GM19324 (cell line): Measurements from ENCODE around the gene DOCK4.

Experiments used
- ATAC-seq: cut with Tn5 transposase; IDR thresholded peaks from one replicate; pipeline ENCODE4 v1.9.1; 2021; ENCODE audit warnings: mild to moderate bottlenecking, moderate library complexity; ENCODE audit not compliant: unreplicated experiment, low FRiP score

The DOCK4 gene

DNA sequence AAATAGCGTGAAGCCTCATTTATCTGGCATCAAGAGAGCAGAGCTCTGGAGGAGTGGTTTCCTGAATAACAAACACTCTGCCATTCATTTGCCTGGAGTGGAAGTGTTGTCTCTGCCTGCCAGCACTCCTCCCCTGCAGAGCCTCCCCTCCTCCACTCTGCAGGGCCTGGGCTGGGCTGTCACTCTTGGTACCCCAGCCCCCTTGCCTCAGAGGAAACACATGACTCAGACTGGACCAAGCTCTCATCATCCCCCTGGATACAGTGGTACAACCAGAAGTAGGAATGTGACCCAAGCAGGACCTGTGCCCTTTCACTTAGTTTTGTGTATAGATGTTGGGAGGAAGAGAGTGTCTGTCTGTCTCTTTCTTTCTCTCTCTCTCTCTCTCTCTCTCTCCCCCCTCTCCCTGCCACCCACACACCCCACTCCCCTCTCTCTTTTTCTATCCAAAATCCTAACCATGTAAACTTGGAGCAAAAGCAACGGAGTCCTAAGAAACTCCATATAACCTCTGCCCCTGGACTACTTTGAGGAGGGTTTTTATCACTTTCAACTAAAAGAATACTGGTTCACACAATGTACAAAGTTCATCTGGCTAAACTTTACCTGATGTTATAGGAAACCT is 43.9 kb downstream of the DOCK4 start:
- ATAC-seq, result peak; percentile 45

DNA sequence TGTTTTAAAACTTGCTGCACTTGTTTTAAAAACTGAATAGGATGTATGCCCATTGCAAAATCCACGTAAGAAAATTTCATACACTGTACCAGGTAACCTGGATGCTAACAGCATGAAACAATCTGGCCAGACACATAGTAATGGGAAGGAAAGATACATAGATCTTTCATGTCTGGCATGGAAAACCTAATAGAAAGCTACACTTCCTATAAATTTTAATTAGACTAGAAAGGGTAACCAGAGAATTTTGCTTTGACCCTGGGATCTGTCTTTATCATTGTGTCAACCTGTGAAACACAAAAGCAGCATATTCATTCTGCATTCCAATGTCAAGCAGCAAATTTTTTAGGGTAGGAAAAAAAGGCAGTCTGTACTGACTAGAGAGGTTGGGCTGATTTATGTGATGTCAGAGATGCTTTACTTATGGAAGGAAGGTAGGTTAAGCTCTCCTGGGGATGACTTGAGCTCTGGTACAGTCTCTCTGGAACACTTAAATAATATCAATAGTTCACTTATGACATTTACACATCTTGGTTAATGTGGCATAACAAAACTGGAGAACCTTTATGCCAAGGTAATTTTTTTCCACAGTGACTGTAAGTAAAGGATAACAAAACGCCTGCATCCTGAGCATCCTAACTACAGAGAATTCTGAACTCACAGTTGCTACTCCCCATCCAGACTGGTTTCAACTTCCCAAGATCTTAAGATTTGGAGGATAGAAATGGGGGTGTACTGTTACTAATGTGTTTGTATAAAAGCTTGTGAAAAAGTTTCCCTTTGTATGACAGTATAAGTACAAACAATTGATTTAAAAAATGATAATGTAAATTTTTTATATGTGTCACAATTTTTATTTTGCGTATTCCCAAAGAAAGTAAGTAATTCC is 44.7 kb downstream of the DOCK4 start:
- ATAC-seq, result no peak

DNA sequence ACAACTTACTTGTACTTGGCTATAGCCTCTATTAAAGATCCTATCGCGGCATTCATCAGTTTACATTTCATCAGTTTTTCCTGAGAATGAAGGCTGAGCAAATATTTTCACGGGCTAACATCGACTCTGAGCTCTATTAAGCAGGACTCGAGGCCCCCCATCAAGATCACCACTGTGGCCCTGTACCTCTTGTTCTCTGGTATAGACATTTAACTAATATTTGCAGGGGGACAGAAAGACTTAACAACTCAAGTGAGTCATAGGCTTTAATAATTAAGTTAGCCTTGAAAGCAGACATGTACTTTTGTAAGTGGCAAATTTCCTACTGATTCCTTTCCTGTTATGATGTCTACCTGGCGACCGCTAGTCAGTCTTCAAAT is 45.4 kb downstream of the DOCK4 start:
- no peak for ATAC-seq

DNA sequence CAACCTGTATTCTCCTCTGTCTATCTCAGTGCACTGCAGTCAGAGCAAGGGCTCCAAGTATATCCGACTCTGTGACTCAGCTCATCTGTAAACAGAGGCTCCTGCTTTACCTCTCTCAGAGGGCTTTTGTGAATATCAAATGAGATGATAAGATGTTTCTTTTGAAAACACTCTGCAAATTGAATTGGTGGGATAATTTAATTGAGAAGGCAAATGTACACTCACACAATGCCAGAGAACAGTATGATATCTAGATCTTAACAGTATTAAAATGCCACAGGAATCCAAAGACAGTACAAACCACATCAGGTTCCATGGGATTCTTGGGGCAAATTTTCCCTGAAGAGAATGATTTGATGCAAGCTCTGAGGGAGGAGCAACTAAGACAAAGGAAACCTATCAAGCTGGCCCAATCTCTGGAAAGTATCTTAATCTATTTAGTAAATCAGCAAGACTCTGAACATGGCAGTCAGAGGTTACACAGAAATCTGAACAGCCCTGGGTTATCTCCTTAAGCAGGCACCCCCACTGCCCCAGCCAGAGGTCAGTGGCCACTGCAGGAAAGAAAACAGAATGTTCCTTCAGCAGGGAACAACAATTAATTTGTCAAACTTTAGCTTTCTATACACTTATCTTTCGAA is 45.9 kb downstream of the DOCK4 start:
- ATAC-seq, result no peak

DNA sequence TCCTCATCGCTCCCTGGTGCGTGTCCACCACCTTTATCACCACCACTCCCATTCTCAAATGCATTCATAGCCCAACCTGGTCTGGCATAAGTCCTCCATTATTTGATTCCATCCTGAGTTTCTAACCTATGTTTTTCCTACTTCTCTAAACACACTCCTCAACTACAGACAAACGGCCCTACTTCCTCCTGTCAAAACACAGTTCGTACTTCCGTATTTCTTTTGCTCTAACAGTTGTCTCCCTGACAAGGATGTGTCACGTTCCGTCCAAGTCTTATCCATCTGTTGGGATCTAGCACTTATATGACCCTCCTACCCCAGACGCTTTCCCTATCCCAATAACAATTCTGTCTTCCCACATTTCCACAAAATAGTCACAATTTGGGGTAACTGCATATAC is 46.8 kb downstream of the DOCK4 start:
- no peak for ATAC-seq

DNA sequence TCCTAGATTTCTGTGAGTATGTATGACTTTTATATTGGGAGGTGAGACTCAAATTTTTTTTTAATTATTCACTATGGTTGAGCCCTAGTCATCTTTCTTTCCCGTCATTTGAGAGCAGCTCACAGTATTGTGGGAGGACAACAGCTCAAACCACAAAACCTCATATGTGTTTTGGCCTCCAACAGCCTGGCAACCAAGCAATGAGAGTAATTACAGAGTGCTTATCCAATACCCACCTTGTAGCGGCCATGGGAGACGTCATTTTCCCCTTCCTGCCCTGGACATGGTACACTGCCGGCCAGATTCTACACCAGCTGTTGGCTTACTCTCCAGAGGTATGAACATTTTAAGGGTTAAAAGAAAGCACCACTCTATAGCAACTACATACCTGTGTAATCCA is 49.1 kb downstream of the DOCK4 start:
- no peak for ATAC-seq

DNA sequence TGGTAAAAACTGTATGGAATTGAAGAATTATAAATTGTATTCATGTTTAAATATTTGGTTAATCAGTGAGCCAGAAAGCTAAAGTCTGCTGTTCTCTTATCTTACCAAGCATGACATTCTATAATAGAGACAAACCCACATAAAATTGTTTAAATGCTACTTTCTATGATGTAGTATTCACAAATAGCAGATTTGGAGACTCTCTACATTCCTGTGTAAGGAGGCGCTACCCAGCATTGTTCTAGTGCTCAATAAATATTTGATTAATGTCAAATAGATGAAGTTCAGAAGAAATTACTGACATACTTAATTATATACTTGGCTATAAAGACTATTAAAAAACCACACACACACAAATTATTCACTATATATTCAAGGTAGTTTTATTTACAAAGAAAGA is 49.8 kb downstream of the DOCK4 start:
- no peak for ATAC-seq

DNA sequence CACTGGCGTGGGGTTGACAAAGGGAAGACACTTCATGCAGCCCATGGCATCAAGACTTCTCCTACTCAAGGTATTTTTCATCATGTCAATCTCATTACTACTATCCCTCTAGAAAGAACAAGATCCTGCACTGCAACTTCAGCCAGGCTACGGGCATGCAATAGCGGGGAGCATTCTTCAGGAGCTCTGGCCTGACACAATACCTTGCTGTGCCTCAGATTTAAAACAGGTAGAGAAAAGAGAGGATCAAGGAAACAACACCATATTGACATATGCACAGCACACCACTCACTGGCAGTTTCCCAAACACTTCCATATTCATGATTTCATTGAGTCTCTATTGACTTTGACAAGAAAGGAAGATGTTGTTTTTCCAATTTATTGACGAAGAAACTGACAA is 51.5 kb downstream of the DOCK4 start:
- ATAC-seq, result no peak

DNA sequence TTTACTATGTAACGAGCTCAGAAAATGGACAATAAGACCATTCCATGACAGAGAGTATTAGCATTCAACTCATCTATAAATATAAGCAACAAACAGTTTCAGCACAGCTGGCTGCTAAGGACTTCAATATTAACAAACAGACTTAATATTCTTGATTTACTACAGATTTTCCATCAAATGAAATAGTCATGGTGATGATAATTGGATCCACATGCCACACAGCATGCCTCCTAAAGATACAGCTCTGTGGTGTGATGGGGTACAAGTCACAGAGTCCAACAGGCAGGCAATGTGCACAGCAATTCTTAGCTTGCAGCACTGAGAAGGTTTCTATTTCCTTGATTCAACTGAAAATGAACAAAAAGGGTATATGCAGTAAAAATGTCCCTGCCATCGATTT is 54.0 kb downstream of the DOCK4 start:
- no peak for ATAC-seq

DNA sequence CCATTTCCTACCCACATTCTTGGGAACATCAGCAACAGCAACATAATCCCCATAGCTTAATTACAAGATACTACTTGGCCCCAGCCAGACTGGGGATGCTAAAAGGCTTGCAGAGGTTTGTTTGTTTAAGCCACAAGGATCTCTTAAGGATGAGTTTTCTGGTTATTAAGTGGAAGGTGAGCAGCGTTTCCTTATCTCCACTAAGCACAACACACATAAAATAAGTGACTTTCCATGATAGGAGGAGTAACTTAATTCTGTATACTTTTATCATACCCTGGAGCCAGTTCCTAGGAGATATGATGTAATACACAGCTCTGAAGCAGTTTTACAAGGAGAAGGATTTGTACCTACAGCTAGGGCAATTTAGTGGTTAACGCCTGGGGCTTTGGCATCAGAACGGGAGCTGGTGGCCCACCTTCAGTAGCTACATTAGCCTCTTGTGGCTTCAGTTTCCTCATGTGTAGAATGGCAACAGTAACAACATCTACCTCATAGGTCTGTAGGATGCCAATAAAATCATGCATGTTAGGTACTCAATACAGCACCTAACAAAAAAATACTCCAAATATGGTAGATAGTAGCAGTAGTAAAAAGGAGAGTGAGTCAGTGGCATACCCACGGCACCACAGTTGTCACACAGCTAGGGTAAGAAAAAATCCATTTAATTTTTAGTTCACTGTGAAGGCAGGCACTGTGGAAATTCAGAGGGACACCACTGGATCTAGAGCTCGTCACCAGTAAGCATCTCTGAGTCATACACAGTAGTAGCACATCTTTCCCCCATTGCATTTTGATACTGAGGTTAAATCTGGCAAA is 55.2 kb downstream of the DOCK4 start:
- no peak for ATAC-seq

DNA sequence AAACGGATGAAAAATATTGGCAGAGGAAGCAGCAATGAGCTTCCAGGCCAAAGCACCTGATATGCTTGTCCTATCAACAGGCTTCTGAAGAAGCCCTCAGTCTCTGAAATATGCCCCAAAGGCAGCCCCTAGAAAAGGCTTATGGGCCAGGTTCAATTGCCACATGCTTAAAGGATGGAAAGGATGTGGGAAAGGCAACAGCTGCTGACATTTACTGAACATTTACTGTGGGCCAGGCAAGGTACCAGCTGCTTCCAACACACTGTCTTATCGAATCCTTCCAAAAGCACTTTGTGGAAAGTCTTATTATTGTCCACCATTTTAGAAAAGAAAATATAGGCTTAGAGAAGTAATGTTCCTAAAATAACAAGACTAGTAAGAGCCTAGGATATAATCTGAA is 56.5 kb downstream of the DOCK4 start:
- no peak for ATAC-seq

DNA sequence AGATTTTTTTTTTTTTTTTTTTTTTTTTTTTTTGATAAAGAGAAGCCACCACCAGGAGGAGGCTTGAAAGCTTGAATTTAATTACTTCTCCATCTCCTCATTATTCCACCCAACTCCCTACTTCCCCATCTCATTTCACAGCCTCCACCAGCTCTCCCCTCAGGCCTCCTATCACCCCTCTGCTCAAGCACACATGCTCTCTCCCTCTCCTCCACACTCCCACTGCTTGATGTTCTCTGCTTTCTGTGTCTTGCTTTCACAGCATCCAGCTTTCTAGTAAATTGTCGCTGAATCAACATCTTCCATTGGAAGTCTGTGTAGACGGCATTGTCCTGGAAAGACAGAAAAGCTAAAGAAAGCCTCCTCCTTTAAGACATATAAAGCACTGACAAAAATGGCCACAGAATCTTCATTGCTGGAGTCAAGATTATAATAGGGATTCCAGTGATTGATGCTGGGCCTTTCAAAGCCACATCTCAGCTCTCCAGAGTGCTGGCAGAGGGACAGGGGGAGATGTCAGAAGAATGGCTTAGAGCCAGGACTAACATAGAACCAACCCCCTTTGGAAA is 58.3 kb downstream of the DOCK4 start:
- ATAC-seq, result no peak

DNA sequence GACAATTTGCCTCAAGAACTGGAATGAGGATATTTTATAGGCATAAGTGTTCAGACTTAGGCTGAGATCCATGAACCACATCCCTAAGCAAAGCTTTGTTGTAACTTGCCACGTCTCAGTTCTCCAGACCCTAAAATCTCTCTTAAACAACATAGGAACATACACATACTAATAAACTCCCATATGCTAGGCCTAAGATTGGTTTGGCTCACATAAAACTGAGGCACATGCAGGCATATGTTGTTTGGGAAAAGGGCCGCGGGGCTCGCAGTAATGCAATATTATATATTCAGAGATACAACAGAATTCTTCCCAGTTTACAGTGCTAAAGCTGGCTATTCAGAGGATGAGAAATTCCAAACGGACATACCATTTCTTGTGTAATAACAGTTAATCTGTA is 61.0 kb downstream of the DOCK4 start:
- ATAC-seq, result no peak

DNA sequence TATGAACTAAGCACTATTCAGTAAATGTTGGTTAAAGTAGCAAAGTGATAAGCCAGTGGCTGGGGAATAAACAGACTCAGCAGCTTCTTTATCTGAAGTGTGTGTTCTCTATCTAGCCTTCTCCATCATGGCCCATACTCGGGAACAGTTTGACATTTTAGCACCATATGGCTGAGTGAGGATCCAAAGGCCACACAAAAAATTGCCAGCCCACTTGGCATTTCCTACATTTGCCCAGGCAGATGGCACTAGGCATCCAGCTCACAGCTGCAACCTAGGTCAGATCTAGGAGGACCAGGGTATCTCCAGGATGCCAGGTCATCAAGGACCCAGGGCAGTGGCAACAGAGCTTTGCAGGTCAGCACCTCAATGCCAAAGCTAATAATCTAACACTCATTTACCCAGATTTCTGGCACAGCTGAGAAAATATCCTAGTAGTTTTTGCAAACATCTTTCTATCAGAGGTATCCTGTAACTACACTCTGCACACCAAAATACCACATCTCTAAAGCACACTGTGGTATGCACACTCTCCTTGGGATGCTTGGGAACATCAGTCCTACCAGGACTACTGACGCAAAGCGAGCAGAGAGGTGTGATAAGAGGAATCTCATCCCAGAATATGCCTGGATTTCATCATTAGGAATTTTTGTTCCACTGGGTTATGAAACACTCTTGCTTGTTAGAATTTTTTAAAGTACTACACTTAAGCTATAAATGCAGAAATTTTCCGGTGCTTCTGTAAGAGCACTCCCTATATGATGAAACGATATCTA is 61.7 kb downstream of the DOCK4 start:
- no peak for ATAC-seq

DNA sequence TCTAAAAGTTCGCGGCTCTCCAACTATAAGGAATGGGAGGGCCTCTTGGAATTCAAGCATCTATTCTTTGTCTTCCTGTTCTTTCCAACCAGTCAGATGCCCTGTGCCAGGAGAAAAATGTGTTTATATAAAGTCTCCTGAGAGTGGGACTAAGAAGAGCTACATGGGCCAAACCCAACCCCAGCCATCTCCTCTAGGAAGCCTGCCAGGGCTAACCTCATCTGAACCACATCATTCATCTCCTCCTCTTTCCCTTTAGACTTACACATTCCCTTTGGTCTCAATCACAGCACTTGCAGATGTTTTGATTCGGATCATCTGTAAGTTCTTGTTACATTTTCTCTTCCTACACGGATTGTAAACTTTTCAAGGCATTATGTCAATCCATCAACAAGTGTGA is 62.6 kb downstream of the DOCK4 start:
- ATAC-seq, result no peak

DNA sequence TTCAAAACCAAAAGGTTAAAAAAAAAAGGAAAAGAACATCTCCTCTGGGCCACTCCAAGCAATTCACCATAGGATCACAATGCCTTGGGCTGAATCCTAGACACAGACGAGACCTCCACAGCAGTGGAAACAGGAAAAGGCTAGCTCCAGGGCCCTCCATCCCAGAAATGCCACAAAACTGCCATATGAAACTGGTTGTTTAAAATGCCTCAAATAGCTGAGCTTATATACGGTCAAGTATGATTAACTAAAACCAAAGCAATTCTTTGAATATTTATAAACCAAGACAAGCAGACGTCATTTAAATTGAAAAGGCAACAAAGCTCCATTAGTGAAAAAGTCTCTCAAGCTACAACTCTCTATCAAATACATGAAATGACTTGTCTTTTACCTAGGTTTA is 63.1 kb downstream of the DOCK4 start:
- ATAC-seq, result no peak

DNA sequence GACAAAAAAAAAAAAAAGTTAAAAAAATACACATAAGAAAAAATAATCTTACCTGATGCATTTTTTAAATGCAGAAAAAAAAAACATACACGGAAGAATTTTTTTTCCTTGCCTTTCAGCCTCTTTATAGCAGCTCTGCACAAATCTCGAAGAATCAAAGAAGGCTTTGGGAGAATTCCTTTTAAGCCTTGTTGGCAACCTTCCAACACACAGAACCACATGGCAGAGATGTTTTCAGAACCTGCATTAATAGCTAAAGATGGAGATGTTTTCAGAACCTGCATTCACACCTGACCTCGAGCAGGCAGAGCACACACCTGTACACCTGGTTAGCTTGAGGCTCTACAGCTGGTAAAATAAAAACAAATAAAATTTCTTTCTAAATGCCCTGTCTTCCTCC is 65.6 kb downstream of the DOCK4 start:
- no peak for ATAC-seq

DNA sequence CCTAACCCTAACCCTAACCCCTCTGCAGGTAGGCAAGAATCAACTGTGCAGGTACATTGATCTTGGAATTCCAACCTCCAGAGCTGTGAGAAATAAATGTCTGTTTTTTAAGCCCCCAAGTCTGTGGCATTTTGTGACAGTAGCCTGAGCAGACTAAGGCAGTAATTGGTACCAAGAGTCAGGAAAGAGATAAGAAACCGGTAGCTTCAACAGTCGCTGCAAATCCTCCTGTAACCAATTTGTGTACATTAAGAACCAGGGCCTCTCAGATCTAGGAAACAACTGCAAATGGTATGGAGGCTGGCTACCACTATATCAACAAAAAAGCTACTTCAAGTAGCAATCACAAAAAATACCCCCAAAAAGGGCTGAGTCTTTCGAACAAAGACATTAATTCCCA is 67.3 kb downstream of the DOCK4 start:
- no peak for ATAC-seq

DNA sequence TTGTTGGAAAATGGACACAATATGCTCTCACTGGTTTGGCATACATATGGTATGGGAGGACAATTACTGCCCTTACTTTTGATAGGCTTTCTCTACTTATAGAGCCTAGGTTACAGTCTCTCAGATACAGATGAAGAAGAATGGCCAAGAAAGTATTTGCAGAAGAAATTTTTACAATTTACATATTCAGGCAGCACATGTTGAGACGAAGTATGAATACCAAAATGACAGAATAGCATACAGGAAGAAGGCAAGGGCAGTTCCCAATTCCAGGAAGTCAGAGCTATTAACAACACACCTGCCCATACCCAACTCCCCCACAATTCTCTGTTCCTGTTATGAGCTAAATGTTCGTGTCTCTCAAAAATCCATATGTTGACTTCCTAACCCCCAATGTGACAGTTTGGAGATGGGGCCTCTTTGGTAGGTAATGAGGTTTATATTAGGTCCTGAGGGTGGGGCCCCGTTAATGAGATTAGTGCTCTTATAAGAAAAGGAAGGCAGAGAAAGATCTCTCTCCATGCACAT is 67.8 kb downstream of the DOCK4 start:
- no peak for ATAC-seq
